Immature natural killer cell (primary cell): Measurements from ENCODE around the gene SLC1A1. TPM values are rescaled to one million over a fixed set of nuclear protein-coding genes. Genes with fewer than 3 reads are reported as not detected.

Source experiments
- DNase-seq, 3 donors: peaks; one replicate each; pipeline ENCODE4 v3.0.0; 2022; ENCODE audit warnings: mixed read lengths in 1 of 3
- H3K27ac Mint-ChIP-seq, 6 donors: one replicate each; pipeline ENCODE4 v1.8.0; 2020; ENCODE audit warnings: mixed read lengths in 6 of 6, mild to moderate bottlenecking in 5 of 6, inconsistent platforms in 4 of 6, moderate library complexity in 3 of 6
- H3K27me3 Mint-ChIP-seq, 3 donors: one replicate each; pipeline ENCODE4 v1.8.0; 2020 to 2021; ENCODE audit warnings: low read depth in 3 of 3, mild to moderate bottlenecking in 3 of 3, mixed read lengths in 3 of 3, moderate library complexity in 3 of 3, inconsistent platforms in 1 of 3
- H3K36me3 Mint-ChIP-seq, 3 donors: one replicate each; pipeline ENCODE4 v1.8.0; 2020; ENCODE audit warnings: mixed read lengths in 3 of 3, inconsistent platforms in 2 of 3, mild to moderate bottlenecking in 2 of 3
- H3K4me1 Mint-ChIP-seq, 2 donors: one replicate each; pipeline ENCODE4 v1.8.0; 2020; ENCODE audit warnings: inconsistent platforms in 2 of 2, mild to moderate bottlenecking in 2 of 2, mixed read lengths in 2 of 2, moderate library complexity in 1 of 2
- H3K4me3 Mint-ChIP-seq, 5 donors: one replicate each; pipeline ENCODE4 v1.8.0; 2020; ENCODE audit warnings: mild to moderate bottlenecking in 5 of 5, mixed read lengths in 5 of 5, inconsistent platforms in 3 of 5, moderate library complexity in 3 of 5
- H3K9me3 Mint-ChIP-seq, 6 donors: one replicate each; pipeline ENCODE4 v1.8.0; 2020; ENCODE audit warnings: mild to moderate bottlenecking in 6 of 6, mixed read lengths in 6 of 6, inconsistent platforms in 4 of 6, moderate library complexity in 3 of 6
- polyA plus RNA-seq, 3 donors: library from polyadenylated mRNA; unstranded; fragments of 300-500 nt; fragmentation: Illumina TruSeq; gene quantifications; one replicate each; pipeline ENCODE4 v1.2.3, GENCODE V29; 2021

The SLC1A1 gene
- polyA plus RNA-seq, 3 donors from 2014 or later: 0.13 TPM; not detected in 2

DNA sequence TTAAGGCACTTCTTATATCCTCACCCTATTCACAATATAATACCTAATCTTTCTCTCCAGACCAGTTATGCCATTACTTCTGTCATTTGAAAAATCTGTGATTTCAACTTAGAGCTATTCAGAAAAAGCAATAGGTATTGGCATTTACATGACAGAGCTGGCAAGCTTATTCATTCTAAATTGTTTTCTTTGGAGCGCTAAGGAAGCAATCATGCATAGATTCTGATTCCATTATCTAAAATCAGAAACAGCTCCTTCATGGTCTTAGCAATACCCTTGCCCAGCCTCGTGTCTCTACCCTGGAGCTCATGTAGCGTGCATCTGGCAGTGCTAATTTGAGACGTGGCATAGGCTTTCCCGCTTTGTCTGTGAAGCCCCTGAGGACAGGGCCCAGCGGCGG lies 4.5 kb downstream of the SLC1A1 start:
- Mint-ChIP-seq H3K36me3 (no peaks in the 10 kb centered on the region), H3K9me3 (peaks cover 0 to 5% (median 0%) of the 10 kb centered on the region in 6 donors), H3K4me3 (no peak overlapping the region), H3K27ac (no peak overlapping the region), H3K4me1 (peaks cover 3 to 9% of the 10 kb centered on the region in 2 donors), H3K27me3 (peaks cover 8 to 37% (median 17%) of the 10 kb centered on the region in 3 donors)
- no peak for DNase-seq

DNA sequence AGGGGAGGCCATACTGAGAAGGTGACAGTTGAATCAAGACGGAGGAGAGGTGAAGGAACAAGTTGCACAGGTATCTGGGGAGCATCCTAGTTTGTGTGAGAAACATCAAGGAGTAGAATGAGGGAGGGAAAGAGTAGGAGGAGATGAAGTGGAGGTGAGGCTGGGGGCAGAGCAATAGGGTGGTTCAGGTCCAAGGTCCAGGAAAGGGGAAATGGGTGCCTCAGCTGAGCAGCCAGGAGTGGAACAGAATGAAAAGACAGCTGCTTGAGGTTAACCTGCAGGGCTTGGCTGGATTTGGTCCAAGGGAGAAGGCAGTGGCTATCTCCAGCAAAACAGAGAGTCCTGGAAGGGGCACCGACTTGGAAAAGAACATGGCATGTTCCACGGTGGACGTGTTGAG lies 5.3 kb downstream of the SLC1A1 start:
- Mint-ChIP-seq H3K27me3 (peaks cover 8 to 40% (median 17%) of the 10 kb centered on the region in 3 donors), H3K9me3 (peaks cover 0 to 5% (median 0%) of the 10 kb centered on the region in 6 donors), H3K27ac (no peak overlapping the region), H3K4me1 (peaks cover 3 to 9% of the 10 kb centered on the region in 2 donors), H3K4me3 (no peak overlapping the region), H3K36me3 (no peaks in the 10 kb centered on the region)
- DNase-seq: no peak

DNA sequence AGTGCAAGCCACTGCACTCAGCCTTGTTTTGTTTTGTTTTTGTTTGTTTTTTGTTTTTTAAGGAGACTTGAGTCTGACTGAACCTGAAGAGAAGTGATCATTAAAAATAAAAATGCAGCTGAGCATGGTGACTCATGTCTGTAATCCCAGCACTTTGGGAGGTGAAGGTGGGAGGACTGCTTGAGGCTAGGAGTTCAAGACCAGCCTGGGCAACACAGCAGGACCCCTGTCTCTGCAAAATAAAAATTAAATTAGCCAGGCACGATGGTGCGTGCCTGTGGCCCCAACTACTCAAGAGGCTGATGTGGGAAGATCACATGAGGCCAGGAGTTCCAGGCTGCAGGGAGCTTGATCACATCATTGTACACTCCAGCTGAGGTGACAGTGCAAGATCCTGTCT lies 6.2 kb downstream of the SLC1A1 start:
- H3K4me1 Mint-ChIP-seq: peaks cover 0 to 1% of the 10 kb centered on the region in 2 donors
- H3K4me3 Mint-ChIP-seq: no peak overlapping the region
- no peak for DNase-seq
- H3K27me3 Mint-ChIP-seq: peaks cover 11 to 37% (median 11%) of the 10 kb centered on the region in 3 donors
- no peaks in the 10 kb centered on the region for H3K36me3 Mint-ChIP-seq
- no peak overlapping the region for H3K27ac Mint-ChIP-seq
- H3K9me3 Mint-ChIP-seq: peaks cover 0 to 3% (median 0%) of the 10 kb centered on the region in 6 donors

DNA sequence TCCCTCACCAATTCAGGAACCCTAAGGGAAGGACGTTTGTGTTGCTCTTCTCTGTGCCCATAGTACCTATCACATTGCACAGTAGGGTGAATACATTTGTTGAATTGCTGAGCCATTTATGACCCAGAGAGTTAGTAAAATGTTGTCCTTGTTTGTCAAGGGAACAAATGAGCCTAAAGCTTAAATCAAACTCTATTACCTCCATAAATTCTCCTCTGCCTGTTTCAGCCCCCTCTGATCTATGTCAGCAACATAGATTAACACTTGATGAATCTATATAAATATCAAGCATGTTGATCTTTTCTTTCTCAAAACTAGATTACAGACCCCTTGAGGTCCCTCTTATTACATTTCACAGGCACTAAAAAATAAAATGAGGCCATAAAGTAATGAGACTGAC lies 7.1 kb downstream of the SLC1A1 start:
- H3K4me3 Mint-ChIP-seq: no peak overlapping the region

DNA sequence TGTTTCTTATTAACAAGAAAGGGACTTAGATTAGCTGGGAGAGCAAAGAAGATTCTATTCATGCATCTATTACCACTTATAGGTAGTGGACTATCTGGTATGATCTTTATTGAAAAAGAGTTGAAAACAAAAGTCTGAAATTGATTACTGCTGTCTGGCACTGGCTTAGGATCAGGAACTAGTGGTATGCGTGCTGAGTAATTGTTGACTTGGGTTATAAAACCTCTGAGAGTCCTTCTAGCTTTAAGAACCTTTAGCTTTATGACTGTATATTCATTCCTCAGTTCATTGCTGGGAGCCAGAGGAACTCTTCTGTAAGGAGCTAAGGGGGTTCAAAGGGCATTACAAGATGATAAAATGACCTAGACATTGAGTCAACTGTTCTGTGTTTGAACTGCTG lies 7.6 kb downstream of the SLC1A1 start:
- Mint-ChIP-seq H3K36me3 (no peaks in the 10 kb centered on the region), H3K27ac (no peak overlapping the region), H3K4me3 (no peak overlapping the region), H3K9me3 (peaks cover 0 to 3% (median 0%) of the 10 kb centered on the region in 6 donors), H3K4me1 (no peaks in the 10 kb centered on the region), H3K27me3 (peaks cover 6 to 30% (median 15%) of the 10 kb centered on the region in 3 donors)
- no peak for DNase-seq

More for the DNA sequence above, 7.1 kb downstream of the SLC1A1 start:
- no peak overlapping the region for H3K27ac Mint-ChIP-seq
- no peaks in the 10 kb centered on the region for H3K4me1 Mint-ChIP-seq
- no peaks in the 10 kb centered on the region for H3K36me3 Mint-ChIP-seq
- peaks cover 6 to 33% (median 15%) of the 10 kb centered on the region in 3 donors for H3K27me3 Mint-ChIP-seq
- peaks cover 0 to 3% (median 0%) of the 10 kb centered on the region in 6 donors for H3K9me3 Mint-ChIP-seq
- no peak for DNase-seq

DNA sequence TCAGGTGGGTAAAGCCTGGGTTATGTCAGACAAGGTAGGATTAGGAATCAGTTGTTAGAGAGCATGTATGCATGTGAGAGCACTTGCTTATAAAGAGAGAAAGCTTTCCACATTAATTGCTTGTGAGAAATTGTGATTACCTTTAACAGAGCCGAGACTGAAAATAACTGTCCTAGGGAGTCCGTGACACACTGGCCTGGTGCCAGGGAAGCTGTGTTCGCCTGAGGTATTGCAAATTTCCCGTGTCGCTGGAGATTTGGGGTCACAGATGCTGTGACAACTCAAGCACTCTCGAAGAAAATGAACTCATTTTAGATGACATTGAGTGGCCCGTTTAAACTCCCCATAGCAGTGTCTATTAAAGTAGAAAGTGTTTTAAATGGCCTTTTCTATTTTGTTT lies 9.6 kb downstream of the SLC1A1 start:
- Mint-ChIP-seq H3K9me3 (peaks cover 0 to 3% (median 0%) of the 10 kb centered on the region in 6 donors), H3K4me1 (no peaks in the 10 kb centered on the region), H3K27ac (no peak overlapping the region), H3K27me3 (peaks cover 4 to 24% (median 9%) of the 10 kb centered on the region in 3 donors), H3K4me3 (no peak overlapping the region), H3K36me3 (no peaks in the 10 kb centered on the region)
- no peak for DNase-seq

DNA sequence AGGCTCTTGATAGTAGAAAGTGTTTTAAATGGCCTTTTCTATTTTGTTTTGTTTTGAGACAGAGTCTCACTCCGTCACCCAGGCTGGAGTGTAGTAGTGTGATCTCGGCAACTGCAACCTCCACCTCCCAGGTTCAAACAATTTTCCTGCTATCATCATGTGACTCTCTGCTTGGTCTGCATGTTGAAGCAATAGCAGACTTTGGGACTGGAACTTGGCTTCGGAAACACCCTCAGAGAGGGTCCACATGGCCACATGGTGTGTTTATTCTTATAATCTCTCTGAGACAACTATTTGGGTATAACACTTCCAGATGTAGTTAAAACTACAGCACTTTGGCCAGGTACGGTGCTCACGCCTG lies 10.9 kb downstream of the SLC1A1 start:
- H3K4me1 Mint-ChIP-seq: no peaks in the 10 kb centered on the region
- H3K36me3 Mint-ChIP-seq: no peaks in the 10 kb centered on the region
- H3K27ac Mint-ChIP-seq: no peak overlapping the region

DNA sequence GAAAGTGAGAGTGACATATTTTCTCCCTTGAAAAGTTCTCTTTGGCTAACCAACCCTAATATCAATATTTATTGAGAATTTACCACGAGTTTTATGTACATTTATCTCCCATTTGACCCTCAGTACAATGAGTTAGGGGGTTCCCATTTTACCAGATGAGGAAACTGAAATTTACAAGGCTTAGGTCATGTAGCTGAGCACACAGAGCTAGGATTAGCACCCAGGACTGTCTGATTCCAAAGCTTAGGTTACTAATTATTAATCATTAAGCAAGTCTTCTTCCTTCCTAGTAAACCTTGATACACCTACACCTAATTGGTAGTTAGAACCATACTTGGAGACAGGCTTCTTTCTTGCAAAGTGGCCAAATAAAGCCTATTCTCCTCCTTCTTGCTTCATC lies 12.2 kb downstream of the SLC1A1 start:
- no peaks in the 10 kb centered on the region for H3K36me3 Mint-ChIP-seq
- H3K4me3 Mint-ChIP-seq: no peak overlapping the region
- no peak overlapping the region for H3K27ac Mint-ChIP-seq
- peaks cover 0 to 8% (median 7%) of the 10 kb centered on the region in 3 donors for H3K27me3 Mint-ChIP-seq
- H3K4me1 Mint-ChIP-seq: no peaks in the 10 kb centered on the region
- H3K9me3 Mint-ChIP-seq: peaks cover 0 to under 1% (median 0%) of the 10 kb centered on the region in 6 donors
- no peak for DNase-seq

More for the DNA sequence above, 10.9 kb downstream of the SLC1A1 start:
- Mint-ChIP-seq H3K27me3 (peaks cover 0 to 16% (median 8%) of the 10 kb centered on the region in 3 donors), H3K9me3 (peaks cover 0 to 3% (median 0%) of the 10 kb centered on the region in 6 donors), H3K4me3 (no peak overlapping the region)
- DNase-seq: no peak

DNA sequence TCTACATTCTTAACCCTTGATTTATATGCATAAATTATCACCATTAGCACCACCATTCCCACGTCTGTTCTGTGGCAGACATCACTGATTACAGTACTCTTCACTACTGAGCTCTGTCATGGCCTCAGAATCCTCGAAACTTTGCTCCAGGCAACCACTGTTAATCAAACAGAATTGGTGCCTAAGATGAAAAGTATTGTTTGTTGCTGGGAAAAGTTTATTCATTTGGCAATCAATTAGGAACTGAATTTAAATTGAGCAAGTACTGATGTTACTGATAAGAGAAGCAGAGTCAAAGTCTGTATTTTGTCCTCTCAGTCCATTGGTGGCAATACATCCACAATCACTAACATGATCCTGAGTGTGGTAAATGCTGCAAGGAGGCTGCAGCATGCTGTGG lies 12.8 kb downstream of the SLC1A1 start:
- Mint-ChIP-seq H3K9me3 (no peaks in the 10 kb centered on the region), H3K36me3 (peaks cover 0 to 3% (median 0%) of the 10 kb centered on the region in 3 donors), H3K4me3 (no peak overlapping the region), H3K27me3 (peaks cover 0 to 8% (median 6%) of the 10 kb centered on the region in 3 donors), H3K4me1 (no peaks in the 10 kb centered on the region), H3K27ac (no peak overlapping the region)
- no peak for DNase-seq

DNA sequence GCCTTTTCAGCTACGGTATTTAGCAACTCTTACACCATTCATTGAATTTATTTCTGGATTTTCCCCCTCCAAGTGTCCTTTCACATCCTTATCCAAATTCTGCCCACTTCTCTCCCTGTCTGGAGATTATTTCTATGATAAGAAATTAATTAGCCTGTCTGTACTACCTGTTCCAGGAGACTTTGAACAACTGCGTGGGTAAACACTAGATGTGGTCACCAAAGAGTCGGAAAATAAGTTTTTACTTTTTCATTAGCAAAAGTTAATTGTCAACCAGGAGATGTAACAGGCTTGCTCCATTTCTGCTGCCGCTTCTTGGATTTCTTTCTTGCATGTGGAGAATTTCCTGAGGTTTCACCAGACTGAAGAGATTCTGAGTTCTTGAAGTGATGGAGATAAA lies 14.0 kb downstream of the SLC1A1 start:
- peaks cover 0 to 3% (median 0%) of the 10 kb centered on the region in 3 donors for H3K36me3 Mint-ChIP-seq

DNA sequence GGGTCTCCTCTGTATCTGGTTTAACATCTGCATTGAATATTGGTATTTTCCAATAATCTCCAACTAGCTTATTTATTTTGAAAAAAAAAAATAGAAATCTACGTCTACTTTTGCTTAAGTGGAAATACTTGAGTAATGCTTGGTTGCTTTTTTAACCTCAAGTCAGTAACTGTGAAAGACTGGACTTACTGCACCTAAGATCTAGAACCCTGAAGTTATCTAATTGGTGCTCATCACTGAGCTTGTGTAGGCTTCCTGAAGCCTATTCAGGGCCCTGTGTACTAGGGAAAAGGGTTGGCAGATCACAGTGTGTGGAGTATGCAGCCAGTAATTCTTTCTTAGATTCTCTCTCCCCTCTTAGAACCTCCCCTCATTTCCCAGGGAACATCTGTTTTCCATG lies 16.2 kb downstream of the SLC1A1 start:
- no peak overlapping the region for H3K27ac Mint-ChIP-seq
- H3K4me1 Mint-ChIP-seq: no peaks in the 10 kb centered on the region
- H3K4me3 Mint-ChIP-seq: no peak overlapping the region
- H3K9me3 Mint-ChIP-seq: peaks cover 0 to 2% (median 0%) of the 10 kb centered on the region in 6 donors
- peaks cover 0 to 3% (median 0%) of the 10 kb centered on the region in 3 donors for H3K36me3 Mint-ChIP-seq
- peaks cover 0 to 3% (median 0%) of the 10 kb centered on the region in 3 donors for H3K27me3 Mint-ChIP-seq
- DNase-seq: no peak

More for the DNA sequence above, 14.0 kb downstream of the SLC1A1 start:
- DNase-seq: no peak
- Mint-ChIP-seq H3K9me3 (no peaks in the 10 kb centered on the region), H3K4me3 (no peak overlapping the region), H3K27ac (no peak overlapping the region), H3K27me3 (peaks cover 0 to 8% (median 6%) of the 10 kb centered on the region in 3 donors), H3K4me1 (no peaks in the 10 kb centered on the region)

DNA sequence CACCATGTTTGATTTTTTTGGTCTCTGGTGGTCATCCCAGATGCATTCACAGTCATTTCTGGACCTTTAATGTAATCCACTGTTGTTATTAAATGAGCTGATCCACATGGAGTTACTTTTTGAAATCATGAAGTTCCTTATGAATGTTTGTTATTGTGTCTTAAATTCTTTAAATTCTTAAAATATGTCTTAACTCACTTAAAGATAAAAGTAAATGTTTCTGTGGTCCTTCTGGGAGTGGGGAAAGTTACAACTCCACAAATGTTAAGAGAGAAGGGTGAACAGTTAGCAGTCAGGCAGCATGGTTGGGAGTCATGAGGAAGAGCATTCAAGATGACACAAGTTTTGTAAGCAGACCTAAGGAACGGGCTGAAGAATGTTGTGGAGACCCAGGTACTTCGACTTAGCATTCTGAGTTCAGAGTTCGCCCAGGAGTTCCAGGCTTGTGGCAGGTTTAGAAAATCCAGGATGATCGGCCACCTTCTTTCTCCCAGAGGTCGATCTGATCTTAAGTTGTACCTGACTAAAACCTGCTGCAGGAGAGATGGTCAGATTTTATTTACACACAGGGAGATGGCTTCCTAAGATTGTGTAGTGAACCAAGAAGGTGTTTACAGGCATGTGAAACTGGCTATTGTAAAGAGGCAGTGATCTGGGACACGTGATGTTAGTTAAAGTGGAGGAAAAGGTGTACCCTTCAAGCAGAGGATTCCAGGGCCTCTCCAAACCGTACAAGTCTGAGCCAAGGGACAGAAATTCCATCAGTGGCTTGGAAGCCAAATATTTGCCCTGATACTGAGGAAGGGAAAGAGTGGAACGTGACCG lies 17.2 kb downstream of the SLC1A1 start:
- H3K4me1 Mint-ChIP-seq: no peaks in the 10 kb centered on the region
- peaks cover 0 to 3% (median 0%) of the 10 kb centered on the region in 3 donors for H3K36me3 Mint-ChIP-seq
- peaks cover 0 to 3% (median 2%) of the 10 kb centered on the region in 3 donors for H3K27me3 Mint-ChIP-seq
- H3K4me3 Mint-ChIP-seq: no peak overlapping the region
- peaks cover 0 to 2% (median 0%) of the 10 kb centered on the region in 6 donors for H3K9me3 Mint-ChIP-seq
- no peak for DNase-seq
- no peak overlapping the region for H3K27ac Mint-ChIP-seq

DNA sequence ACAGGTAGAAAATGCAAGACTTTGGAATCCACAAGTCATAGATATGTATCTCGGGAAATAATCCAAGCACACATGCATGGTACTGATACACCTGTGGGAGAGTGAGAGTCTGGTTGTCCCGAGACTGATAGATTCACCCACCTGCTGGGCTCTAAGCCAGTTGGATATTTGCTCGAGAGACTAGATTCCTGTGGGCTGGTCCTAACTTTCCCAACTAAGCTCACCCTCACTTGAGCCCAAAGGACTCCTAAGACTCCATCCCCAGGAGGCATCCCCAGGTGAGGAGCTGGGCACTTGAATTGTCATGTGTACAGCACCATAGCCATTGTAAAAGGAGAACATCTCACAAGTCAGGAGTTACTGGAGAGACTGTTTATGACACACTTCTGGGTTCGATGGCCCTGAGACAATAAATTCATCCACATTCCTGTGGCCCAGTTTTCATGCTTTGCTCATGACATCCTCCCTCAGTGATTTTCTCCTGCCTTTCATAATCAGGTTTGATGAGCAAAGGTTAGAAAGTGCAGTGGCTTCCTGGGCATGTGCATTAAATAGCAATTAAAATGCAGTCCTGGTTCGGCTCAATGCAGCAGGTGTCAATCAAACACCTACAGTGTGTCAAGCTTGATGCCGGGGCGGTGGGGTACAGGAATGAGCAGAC lies 18.1 kb downstream of the SLC1A1 start:
- Mint-ChIP-seq H3K4me1 (no peaks in the 10 kb centered on the region), H3K27ac (no peak overlapping the region), H3K9me3 (peaks cover 0 to 2% (median 0%) of the 10 kb centered on the region in 6 donors), H3K4me3 (no peak overlapping the region), H3K27me3 (peaks cover 0 to 3% (median 2%) of the 10 kb centered on the region in 3 donors), H3K36me3 (peaks cover 0 to 3% (median 0%) of the 10 kb centered on the region in 3 donors)
- DNase-seq: no peak
